Cerebellar nuclear complex (tissue), 1 donor: ENCODE results near the gene MGA.

Experiments used
- DNase-seq, 2 experiments: peaks; one replicate each; lab custom pipeline; 2025; lab: John Stamatoyannopoulos, UW

MGA gene

DNA sequence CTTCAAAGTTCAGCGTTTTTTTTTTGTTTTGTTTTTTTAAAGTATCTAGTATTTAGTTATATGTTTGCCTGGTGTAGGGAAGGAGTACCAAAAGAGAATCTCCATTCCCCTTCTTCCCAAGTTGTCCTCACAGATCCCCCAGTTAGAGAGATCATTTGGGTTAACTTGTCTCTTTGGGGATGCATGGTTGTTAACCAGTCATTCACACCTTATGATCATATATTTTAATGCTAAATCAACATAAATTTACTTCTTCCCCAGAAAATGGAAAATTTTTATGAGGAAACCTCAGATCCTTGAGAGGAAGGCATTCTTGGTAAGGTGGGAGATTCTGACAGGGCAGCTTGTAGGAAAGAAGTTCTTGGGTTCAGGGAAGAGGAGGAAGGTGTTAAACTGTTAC is 1.5 kb upstream of the MGA start:
- no peak for DNase-seq

DNA sequence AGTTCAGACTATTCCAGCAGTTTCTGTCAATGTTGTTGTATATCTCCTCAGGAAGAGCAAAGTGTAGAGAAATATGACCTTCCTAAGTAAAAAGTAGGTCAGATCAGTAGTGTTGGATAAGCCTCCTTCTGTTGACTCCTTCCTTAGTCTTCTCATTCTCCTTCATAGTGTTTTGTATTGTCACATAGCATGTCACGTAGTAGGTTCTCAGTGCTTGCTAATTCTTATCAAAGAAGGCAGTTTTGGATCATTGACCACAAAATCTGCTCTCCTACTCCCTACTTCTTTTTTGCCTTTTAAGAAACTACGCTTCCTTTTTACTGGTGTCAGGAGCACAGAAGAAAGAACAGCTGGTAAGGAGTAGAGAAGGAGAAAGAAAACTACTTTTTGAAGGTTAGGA is 1.0 kb upstream of the MGA start:
- DNase-seq = no peak

DNA sequence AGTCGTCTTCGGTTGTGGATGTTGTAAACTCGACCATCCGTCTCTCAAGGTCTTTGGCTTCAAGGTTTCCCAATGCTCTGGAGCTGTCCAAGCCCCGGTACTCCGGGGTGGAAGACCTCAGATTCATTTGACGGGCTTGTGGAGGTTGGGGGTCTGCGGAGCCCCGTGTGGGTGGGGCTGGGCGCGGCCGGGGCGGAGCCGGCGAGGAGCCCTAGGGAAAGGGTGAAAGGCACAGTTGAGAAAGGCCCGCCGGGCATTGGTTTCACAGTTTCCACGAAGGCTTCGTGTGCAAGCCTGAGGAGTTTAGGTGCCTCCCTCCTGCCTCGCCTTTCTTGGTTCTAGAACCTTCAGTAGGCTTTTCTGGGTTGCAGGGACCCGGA is 360 bp upstream of the MGA start:
- DNase-seq = no peak

DNA sequence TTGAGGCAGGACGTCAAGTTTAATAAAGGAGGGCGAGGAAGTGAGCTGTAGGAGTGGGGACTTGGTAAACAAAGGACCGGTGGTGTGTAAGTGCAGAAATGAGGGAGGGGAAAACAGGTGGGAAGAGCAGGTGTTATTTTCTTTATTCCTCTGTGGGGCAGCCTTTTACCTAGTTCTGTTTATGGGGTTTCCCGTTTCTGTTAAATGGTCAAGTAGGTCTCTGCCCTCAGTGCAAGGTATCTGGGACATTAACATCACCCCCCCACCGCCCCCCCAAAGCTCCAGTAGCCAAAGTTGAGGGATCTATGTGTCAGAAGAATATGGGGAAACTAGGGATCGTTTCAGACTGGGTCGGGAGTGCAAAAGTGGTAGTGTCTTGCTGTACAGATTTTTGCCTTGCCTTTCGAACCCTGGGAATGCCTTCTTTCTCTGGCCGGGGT is 893 bp downstream of the MGA start:
- no peak for DNase-seq

DNA sequence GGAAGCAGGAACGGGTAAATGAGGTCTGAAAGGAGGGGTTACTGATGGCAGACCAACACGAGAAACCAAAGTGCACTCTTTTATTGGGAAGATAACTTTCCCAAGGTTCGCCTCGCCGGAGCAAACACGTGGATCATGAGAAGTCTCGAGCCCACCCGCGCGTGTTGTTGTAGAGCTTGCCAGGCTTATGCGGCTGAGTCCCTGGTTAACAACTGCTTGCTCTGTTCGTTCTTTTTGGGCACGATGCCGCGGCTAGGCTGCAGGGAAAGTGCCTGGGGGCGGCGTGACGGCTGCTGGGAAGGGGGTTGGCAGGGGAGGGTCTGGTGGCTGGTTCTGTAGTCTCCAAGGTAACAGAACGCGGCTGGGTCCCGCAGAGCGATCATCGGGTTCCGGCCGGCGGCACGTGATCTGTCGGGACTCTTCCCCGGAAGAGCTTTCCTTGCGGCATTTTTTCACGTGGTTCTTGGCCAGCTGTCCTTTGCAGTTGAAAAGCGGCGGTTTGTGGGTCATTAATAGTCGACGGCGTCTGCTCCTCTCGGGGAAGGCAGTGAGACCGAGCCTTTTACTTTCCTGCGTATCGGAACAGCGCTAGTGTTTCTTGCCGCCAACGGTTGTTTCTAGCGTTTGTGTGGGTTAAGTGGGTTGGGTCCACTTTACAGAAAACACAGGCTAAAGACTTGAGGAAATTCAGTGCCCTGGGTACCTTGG is 1.5 kb downstream of the MGA start:
- peak in 1 of 2 experiments; percentile 8 for DNase-seq

DNA sequence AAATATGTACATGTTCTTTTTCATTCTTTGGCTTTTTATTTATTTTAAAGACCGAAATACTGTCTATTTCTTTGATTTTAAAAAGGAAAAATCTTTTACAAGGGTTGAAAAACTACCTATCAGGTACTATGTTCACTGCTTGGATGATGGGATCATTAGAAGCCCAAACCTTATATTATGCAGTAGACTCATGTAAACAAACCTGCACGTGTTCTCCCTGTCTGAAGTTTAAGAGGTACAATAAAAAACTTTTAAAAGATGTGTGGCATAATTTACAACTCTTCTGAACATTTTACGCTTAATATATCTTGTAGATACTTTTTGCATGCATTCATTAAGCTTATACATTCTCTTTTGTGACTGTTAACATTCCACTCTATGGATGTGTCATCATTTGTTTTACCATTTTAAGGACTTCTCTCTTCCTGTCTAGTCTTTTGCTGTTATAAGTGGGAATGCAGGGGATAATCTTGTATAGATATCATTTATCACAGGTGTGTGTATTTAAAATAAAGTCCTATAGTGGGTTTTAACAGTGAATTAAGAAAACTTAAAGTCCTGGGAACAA is 6.2 kb downstream of the MGA start:
- no peak for DNase-seq

DNA sequence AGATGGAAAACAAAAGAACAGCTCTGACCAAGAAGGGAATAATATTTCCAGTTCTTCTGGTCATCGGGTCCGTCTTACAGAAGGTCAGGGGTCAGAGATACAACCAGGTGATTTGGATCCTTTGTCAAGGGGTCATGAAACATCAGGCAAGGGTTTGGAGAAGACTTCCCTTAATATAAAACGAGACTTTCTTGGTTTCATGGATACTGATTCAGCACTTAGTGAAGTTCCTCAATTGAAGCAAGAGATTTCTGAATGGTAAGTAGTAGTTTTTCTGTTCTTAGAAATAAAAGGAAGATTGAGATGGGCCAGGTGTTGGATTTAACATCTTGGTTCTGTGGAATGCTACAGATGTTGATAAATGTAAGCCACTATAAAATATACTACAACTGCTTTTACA is 9.5 kb downstream of the MGA start:
- DNase-seq = no peak

DNA sequence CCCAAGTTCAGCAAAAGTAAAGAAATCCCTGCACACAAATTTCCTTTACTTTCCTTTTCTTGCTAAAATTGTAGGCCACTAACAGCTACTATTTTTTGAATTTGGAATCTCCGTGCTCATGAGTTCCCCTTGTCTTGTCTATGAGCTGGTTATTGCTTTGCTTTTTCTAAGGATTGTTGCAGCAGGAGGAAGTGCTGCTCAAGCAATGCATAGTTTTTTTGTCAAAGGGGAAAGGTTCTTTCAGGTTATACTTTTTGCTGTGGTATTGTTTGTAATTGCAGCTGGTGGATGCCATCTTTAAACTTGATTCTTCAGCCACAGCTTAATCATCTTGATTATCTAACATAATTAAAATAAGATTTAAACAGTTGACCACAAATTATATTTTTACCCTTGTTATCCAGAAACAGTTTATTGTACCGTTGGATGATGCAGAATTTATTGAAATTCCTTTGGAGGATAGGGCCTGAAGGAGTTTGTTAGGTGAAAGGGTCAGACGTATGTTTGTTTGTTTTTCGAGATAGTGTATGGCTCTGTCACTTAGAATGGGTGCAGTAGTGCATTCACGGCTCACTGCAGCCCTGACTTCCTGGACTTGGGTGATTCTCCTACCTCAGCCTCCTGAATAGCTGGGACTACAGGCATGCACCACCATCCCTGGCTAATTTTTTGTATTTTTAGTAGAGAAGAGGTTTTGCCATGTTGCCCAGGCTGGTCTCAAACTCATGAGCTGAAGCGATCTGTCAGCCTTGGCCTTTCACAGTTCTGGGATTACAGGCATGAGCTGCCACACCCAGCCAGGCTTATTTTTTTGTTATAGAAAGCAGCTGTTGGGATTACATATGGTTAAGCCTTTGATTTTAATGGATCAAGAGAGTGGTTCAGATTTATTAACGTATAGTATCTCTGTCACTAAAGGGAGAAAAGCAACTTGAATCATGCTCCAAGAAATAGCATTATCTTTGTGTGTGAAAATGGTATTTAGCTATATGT is 11.7 kb downstream of the MGA start:
- no peak for DNase-seq

DNA sequence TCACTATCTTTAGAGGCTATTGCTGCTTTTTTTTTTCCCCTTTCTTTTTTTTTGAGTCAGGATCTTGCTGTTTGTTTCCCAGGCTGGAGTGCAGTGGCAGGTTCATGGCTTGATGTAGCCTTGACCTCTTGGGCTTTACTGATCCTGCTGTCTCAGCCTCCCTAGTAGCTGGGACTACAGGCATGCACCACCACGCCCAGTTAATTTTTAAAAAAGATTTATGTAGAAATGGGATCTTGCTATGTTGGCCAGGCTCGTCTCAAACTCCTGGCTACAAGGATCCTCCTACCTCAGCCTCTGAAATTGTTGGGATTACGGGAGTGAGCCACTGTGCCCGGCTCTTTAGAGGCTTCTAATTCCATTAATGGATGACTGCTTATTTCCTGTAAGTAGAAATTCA is 15.1 kb downstream of the MGA start:
- DNase-seq = no peak

DNA sequence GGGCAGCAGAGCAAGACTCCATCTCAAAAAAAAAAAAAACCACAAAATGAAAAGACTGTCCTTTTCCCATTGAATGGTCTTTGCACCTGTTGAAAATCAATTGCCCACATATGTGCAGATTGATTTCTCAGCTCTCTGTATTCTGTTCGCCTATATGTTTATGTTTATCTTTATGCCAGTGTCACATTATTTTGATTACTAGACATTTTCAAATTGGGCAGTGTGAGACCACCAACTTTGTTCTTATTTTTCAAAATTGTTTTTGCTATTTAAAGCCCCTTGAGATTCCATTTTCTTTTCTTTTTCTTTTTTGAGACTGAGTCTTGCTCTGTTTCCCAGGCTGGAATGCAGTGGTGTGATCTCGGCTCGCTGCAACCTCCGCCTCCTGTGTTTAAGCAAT is 18.5 kb downstream of the MGA start:
- DNase-seq = no peak

DNA sequence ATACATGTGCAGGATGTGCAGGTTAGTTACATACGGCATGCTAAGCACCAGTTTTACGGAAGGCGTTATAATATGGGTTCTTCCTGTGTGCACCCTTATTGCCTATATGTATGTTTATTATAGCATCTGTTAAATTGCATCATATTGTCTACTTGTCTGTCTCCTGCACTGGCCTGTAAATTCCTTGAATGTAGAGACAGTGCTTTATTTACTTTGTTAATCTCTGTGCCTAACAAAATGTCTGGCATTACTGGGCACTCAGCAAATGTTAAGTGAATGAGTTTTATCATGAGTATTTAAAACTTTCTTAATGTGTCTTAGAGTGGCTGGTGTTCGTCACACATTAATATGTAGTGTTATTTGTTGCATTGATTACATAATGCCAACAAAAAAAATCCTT is 23.8 kb downstream of the MGA start:
- DNase-seq = no peak

DNA sequence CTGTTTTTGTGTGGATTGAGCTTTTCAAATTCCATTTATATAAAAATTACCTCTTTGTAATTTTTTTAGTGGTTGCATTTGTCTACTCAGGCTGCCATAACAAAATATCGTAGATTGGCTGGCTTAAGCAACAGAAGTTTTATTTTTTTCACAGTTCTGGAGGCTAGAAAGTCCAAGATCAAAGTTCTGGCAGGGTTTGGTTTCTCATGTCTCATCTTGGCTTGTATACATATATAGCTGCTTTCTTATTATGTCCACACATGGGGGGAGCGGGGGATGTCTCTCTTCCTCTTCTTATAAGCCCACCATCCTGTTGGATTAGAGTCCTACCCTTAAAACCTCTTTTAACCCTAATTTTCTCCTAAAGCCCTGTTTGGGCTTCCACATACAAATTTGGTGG is 28.5 kb downstream of the MGA start:
- no peak for DNase-seq

DNA sequence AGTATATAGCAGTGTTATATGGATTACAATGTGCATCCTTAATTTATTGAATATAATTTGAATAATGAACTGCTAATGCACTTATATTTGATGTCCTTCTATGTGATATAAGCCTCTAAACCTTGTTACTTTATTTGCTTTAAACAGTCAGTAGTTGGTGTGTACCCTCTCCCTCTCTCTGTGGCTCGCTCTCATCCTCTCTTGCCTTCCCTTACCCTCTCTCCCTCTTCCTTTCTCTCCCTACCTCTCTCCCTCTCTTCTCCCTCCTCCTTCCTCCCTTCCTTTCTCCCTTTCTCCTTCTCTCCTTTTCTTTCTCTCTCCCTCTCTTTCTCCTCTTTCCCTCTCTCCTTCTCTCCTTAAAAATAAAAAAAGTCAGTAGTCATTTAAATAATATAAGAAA is 28.9 kb downstream of the MGA start:
- no peak for DNase-seq

DNA sequence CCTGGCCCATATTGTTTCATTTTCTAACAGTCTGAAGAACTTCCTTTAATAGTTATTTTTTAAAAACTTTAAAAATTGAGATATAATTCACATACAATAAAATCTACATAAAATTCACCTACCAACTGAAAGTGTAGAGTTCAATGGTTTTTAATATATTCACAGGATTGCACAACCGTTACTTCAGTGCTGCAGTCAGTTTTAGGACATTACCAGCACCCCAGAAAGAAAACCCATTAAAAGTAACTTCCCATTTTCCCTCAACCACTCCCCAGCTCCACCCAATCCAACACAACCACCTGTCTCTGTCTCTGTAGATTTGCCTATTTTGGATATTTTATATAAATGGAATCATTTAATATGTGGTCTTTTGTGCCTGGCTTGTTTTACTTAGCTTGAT is 29.6 kb downstream of the MGA start:
- no peak for DNase-seq

DNA sequence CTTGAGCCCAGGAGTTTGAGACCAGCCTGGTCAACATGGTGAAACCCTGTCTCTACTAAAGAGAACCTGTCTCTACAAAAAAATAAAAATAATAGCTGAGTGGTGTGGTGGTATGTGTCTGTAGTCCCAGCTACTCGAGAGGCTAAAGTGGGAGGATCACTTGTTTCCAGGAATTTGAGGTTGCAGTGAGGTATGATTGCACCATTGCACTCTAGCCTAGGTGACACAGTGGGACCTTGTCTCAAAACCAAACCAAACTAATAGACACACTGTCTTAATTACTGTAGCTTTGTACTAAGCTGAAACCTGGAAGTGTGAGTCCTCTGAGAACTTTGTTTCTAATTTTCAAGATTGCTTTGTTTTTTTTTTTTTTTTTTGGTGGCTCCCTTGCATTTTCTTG is 30.4 kb downstream of the MGA start:
- DNase-seq = no peak

DNA sequence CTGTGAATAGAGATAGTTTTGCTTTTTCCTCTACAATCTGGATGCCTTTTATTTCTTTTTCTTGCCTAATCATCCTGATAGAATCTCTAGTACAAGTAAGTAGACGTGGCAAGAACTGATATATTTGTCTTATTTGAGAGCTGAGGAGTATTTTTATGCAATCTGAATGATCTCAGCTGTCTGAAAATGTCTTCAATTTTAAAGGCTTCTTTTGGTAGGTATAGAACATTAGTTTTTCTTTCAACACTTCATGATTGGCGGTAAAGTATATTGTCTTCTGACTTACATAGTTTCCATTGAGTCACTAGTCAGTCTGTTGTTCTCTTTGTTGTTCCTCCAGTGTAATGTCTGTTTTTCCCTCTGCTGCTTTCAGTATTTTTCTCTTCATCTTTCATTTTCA is 31.3 kb downstream of the MGA start:
- no peak for DNase-seq

DNA sequence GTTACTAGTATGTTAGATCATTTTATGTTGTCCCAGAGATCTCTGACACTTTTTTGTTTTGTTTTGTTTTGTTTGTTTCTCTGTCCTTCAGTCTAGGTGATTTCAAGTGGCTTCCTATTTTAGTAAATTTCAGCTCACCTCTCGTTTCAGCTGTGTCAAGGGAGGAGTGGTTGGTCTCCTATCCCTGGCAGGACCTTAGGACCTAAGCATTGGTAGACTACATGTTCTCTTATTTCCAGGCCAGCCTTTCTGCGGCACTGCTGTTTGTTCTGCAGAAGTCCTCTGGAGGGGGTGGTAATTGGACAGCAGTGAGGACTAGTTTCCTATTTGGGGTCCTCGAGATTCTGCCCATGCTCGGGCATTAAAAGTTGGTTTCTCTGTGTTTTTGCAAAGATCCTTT is 31.8 kb downstream of the MGA start:
- DNase-seq = no peak

DNA sequence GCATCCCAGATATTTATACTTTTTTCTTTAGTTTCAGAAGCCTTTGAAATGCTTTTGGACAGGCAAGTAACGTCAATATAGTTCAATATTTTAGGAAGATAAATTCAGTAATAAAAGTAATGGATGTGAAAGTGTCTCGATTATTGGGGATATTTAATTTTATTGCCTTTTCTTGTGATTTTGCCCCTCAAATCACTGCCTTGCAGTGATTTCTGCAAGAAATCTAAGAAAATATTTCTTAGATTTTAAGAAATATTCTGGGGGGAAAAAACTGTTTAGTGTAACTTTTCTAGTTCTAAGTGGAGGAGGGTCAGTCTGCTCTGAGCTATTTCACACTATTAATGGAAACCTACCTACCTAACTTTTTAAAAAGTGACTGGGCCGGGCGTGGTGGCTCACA is 33.6 kb downstream of the MGA start:
- DNase-seq = no peak

DNA sequence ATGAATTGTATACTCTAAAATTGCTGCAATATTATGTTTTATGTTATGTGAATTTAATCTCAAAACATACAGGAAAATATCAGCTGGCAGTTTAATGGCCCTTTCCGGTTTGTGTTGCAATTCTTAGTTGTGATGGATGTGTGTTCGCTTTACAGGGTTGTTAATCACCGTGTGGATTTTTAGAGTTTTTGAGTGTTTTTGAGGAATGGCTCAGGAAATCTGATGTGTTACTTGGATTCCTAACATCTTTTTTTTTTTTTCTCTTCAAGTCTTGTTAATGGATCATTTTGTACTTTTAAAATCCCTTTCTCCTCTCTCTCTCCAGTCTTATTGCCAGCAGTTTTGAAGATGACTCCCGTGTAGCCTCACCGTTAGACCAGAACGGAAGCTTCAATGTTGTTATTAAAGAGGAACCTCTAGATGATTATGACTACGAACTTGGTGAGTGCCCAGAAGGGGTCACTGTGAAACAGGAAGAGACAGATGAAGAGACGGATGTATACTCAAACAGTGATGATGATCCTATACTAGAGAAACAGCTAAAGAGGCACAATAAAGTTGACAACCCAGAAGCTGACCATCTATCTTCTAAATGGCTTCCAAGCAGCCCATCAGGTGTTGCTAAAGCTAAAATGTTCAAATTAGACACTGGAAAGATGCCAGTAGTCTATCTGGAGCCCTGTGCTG is 35.7 kb downstream of the MGA start:
- peak in 1 of 2 experiments; percentile 25 for DNase-seq

DNA sequence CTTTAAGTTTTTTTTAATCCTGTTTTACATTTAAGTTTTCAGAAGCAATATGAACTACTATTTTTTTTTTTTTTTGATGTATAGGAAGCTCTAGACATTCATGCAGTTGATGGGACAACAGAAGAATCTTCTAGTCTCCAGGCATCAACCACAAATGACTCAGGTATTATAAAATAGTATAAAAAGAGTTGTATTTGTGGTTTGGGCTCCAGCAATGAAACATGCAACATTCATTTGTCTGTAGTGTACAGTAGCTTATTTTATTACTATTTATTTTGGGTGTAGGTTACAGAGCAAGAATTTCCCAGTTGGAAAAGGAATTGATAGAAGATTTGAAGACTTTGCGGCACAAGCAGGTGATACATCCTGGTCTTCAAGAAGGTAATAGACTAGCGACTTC is 38.6 kb downstream of the MGA start:
- DNase-seq = no peak

DNA sequence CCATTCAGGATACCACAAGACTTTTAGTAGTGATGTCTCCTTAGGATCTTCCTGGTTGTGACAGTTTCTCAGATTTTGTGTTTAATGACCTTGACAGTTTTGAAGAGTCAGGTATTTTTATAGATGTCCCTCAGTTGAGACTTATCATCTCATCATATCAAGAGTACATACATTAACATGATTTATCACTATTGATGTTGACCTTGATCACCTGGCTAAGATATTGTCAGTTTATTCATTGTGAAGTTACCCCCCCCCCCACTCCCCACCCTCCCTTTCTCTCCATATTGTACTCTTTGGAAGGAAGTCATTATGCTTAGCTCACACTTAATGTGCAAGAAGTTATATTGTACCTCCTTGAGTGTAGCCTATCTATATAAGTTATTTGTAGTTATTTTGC is 42.9 kb downstream of the MGA start:
- no peak for DNase-seq

DNA sequence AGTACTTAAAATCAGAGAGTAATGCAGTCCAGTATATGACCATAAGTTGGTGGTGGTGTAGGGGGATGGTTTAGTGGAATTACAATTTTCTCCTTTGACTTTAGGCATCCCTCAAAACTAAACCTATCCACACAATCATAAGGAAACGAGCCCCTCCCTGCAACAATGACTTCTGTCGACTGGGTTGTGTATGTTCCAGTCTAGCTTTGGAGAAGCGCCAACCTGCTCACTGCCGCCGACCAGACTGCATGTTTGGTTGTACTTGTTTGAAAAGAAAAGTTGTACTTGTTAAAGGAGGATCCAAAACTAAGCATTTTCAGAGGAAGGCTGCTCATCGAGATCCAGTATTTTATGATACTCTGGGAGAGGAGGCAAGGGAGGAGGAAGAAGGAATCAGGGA is 52.8 kb downstream of the MGA start:
- DNase-seq = no peak
